GM12801 (cell line): ENCODE results near the gene SUMF1.

Experiments
- TF ChIP-seq, protein P1 (sequence below): IDR thresholded peaks from one replicate; pipeline ENCODE4 v1.5.1; 2011; ENCODE audit warnings: control low read depth; ENCODE audit not compliant: insufficient read length; ENCODE audit errors: extremely low read depth

The SUMF1 gene

DNA sequence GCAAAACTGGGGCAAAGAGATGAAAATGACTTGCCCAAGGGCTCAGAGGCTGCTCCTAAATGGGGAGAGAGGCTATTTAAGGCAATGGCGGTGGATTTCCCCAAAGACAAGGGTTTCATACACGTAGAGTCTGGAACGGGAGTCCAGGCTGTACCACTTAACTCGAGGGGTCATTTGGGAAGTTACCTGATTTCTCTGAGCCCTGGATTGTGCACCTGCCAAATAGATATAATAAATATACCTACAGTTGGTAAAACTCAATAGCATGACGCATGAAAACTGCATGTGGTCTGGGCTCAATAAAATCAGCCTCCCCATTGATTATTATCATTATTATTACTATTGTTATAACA, 24.8 kb upstream of the SUMF1 start:
- TF ChIP-seq, protein P1, sequence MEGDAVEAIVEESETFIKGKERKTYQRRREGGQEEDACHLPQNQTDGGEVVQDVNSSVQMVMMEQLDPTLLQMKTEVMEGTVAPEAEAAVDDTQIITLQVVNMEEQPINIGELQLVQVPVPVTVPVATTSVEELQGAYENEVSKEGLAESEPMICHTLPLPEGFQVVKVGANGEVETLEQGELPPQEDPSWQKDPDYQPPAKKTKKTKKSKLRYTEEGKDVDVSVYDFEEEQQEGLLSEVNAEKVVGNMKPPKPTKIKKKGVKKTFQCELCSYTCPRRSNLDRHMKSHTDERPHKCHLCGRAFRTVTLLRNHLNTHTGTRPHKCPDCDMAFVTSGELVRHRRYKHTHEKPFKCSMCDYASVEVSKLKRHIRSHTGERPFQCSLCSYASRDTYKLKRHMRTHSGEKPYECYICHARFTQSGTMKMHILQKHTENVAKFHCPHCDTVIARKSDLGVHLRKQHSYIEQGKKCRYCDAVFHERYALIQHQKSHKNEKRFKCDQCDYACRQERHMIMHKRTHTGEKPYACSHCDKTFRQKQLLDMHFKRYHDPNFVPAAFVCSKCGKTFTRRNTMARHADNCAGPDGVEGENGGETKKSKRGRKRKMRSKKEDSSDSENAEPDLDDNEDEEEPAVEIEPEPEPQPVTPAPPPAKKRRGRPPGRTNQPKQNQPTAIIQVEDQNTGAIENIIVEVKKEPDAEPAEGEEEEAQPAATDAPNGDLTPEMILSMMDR = no peak

DNA sequence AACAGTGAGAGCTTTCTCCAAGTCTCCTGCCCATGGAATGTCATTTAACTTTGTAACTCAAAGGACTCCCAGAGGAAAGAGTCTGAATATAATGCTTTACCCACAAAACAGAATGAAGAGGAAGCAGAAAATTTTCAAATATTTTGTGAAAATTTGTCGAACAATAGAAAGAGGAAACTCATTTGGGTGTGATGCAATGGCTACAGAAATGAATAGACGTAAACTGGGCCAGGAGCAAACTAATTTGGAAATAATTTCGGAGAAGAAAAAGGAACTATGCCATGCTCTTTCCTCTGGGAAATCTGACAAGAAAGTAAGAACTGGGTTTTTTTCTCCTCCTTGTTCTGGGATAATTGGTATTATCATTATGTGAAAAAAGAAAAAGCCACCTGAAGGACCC, 11.2 kb upstream of the SUMF1 start:
- TF ChIP-seq, protein P1 = no peak

DNA sequence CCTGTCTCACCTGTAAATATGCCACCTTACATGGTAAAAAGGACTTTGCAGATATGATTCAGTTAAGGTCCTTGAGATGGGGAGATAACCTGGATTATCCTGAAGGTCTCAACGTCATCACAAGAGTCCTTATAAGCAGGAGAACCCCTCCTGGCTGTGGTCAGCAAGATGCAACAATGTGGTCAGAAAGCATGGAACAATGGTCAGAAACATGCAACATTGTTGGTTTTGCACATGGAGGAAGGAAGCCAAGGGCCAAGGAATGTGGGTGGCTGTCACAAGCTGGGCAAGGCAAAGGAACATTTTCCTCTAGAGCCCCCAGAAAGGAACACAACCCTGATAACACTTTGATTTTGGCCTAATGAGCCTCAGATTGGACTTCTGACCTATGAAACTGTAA, 9.4 kb upstream of the SUMF1 start:
- TF ChIP-seq, protein P1 = no peak

DNA sequence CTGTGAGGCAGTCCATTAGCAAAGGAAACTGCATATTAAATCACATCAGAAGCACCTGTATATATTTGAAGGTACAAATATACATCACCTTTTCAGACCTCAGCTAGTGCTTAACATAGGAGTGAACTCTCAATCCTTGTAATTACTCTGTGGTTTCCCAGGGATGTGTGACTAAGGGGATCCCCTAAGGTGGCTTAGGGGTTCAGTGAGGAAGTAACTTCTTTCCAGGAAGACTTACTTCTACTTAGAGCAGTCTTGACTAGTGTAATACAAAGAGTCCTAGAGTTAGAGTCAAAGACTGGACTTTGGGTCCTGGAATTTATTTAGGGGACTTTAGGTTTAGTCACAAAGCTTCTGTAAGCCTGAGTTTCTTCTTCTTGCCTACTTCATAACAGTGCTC, 8.7 kb upstream of the SUMF1 start:
- TF ChIP-seq, protein P1 = no peak

DNA sequence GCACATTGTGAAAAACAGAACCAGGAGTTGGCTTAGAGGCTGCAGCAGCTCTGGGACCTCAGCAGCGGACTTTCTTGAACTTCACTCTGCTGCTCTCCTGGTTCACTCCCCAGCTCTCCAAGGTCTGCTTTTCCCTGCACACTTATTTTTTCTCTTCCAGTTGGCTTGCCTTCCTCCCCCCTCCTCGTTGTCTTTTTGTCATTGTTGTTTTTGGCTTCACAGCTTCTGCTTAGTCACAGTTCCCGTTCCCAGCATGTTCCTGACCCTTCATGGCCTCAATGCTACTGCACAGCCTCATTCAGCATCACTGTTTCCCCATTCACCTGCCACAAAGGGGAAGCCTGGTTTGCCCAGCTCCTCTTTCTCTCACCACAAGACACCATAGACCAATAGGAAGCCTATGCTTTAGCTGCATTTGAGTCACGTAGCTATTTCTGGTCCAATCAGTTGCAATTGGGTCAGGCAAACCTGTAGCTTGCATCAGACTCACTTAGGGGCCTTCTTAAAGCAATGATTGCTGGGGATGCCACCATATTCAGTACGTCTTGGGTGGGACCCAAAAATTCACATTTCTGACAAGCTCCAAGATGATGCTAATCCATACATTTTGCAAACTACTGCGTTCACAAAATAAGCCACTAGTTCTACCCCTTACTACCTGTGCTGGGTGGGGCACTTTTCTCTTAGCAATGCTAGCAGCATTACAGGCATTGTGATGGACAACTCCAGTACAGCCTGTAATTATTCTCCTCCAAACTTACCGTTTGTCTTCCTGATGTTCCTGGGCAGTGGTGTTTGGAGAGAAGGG, 7.8 kb upstream of the SUMF1 start:
- TF ChIP-seq, protein P1 = no peak

DNA sequence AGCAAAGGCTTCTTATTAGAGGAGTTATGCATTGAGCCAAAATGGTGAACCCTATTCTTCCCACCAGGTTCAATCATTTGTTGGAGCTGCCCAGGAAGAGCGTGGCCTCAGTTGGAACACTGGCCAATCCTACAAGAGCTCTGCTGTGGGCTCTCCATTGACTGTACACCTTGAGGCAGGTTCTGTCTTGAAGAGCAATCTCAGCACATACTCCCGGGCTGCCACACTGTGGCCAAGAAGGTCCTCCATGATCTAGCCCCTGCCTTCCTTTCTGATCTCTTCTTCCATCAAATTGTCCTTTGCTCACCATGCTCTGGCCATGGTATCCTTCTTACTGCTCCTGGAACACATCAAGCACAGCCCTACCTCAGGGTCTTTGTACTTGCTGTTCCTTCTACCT, 5.7 kb upstream of the SUMF1 start:
- TF ChIP-seq, protein P1 = no peak

DNA sequence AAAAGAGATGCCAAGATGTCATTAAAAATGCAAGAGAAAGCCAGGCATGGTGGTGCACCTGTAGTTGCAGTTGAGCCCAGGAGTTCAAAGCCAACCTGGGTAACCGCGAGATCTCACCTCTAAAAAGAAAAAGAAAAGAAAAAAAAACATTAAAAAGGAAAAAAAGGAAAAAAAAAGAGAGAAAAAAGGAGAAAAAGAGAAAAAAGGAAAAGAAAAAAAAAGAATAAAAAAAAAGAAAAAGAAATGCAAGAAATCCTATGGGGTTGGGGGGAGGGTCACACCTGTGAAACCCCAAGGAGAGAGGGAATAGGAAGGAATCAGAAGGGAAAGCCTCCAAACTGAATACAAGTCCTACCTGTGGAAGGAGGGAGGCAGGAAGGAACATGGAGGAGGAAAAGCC, 5.2 kb upstream of the SUMF1 start:
- TF ChIP-seq, protein P1 = no peak
